NT2/D1 (cell line): ENCODE measurements around the gene GSTM3.
"Not testable (repeated sequence)": the region's sequence is repeated elsewhere in the genome, so short reads cannot be mapped to it uniquely, and the experiment has no call there.

Experiments
- SUZ12 ChIP-seq: IDR thresholded peaks from 2 replicates; pipeline ENCODE4 v1.6.1; 2011; ENCODE audit not compliant: insufficient read length, insufficient read depth; ENCODE audit errors: extremely low read depth
- YY1 ChIP-seq: IDR thresholded peaks from 2 replicates; pipeline ENCODE4 v1.6.1; 2011; ENCODE audit not compliant: insufficient read length, insufficient read depth
- ZNF274 ChIP-seq: IDR thresholded peaks from 2 replicates; pipeline ENCODE4 v1.6.1; 2011; ENCODE audit warnings: mild to moderate bottlenecking, low read depth, low read length

- TF ChIP-seq ZNF274, YY1, SUZ12: not testable (repeated sequence)
These were observed 29.1 kb downstream of the GSTM3 start, which contains the start of gene GSTM5 for GRCh38 chr1:109711593-109712320.
